HepG2 (cell line): ENCODE measurements around the gene NTSR2. TPM values are rescaled to one million over a fixed set of nuclear protein-coding genes. Genes with fewer than 3 reads are reported as not detected.

ENCODE experiments used
- CSRNP1 ChIP-seq: sonication (generic); formaldehyde crosslinking; IDR thresholded peaks from 2 replicates; pipeline ENCODE4 v1.8.1; 2023; ENCODE audit warnings: mild to moderate bottlenecking, missing genetic modification reagents
- ETV5 ChIP-seq: IDR thresholded peaks from 2 replicates; pipeline ENCODE4 v1.6.1; 2018; ENCODE audit warnings: missing biosample characterization, missing genetic modification reagents, inconsistent platforms, borderline replicate concordance
- FOXC1 ChIP-seq: sonication (generic); formaldehyde crosslinking; IDR thresholded peaks from 2 replicates; pipeline ENCODE4 v1.8.0; 2022; ENCODE audit warnings: mild to moderate bottlenecking, missing genetic modification reagents, borderline replicate concordance
- IRF2 ChIP-seq: IDR thresholded peaks from 2 replicates; pipeline ENCODE4 v1.6.1; 2018; ENCODE audit warnings: missing genetic modification reagents, missing compliant biosample characterization
- KDM5B ChIP-seq: sonication (generic); formaldehyde crosslinking; IDR thresholded peaks from 2 replicates; pipeline ENCODE4 v1.4.0; 2020; ENCODE audit warnings: missing genetic modification reagents, mild to moderate bottlenecking, borderline replicate concordance
- NCOR1 ChIP-seq: fragments of 200-600 bp; sonication (generic); IDR thresholded peaks from 2 replicates; pipeline ENCODE4 v1.7.0; 2017; ENCODE audit warnings: antibody characterized with exemption, low read length, borderline replicate concordance
- RAD21 ChIP-seq: fragments of 450-650 bp; formaldehyde crosslinking; IDR thresholded peaks from 2 replicates; pipeline ENCODE4 v1.5.0; 2020; ENCODE audit warnings: mild to moderate bottlenecking
- SIN3A ChIP-seq: IDR thresholded peaks from 2 replicates; pipeline ENCODE4 v1.6.1; 2011; ENCODE audit warnings: low read depth, mild to moderate bottlenecking, control low read depth, low read length, borderline replicate concordance
- ZBTB42 ChIP-seq: sonication (generic); formaldehyde crosslinking; IDR thresholded peaks from 2 replicates; pipeline ENCODE4 v1.5.0; 2020; ENCODE audit warnings: mild to moderate bottlenecking, missing genetic modification reagents
- ZC3H13 ChIP-seq: sonication (generic); formaldehyde crosslinking; IDR thresholded peaks from 2 replicates; pipeline ENCODE4 v1.8.1; 2023; ENCODE audit warnings: mild to moderate bottlenecking, missing genetic modification reagents, moderate library complexity
- ZGPAT ChIP-seq: IDR thresholded peaks from 2 replicates; pipeline ENCODE4 v1.6.1; 2016; ENCODE audit warnings: mild to moderate bottlenecking
- ZMYM2 ChIP-seq: sonication (generic); formaldehyde crosslinking; IDR thresholded peaks from 2 replicates; pipeline ENCODE4 v1.8.0; 2022; ENCODE audit warnings: mild to moderate bottlenecking, missing genetic modification reagents
- ZMYM3 ChIP-seq: sonication (generic); formaldehyde crosslinking; IDR thresholded peaks from 2 replicates; pipeline ENCODE4 v1.5.1; 2020; ENCODE audit warnings: mild to moderate bottlenecking, missing genetic modification reagents
- ZNF281 ChIP-seq: sonication (generic); formaldehyde crosslinking; IDR thresholded peaks from 2 replicates; pipeline ENCODE4 v1.4.0; 2020; ENCODE audit warnings: missing genetic modification reagents, borderline replicate concordance
- ZNF30 ChIP-seq: sonication (generic); formaldehyde crosslinking; IDR thresholded peaks from 2 replicates; pipeline ENCODE4 v1.5.0; 2020; ENCODE audit warnings: mild to moderate bottlenecking, missing genetic modification reagents
- ZNF414 ChIP-seq: sonication (generic); formaldehyde crosslinking; IDR thresholded peaks from 2 replicates; pipeline ENCODE4 v1.5.0; 2020; ENCODE audit warnings: missing genetic modification reagents
- ZNF569 ChIP-seq: sonication (generic); formaldehyde crosslinking; IDR thresholded peaks from 2 replicates; pipeline ENCODE4 v1.5.0; 2020; ENCODE audit warnings: mild to moderate bottlenecking, missing genetic modification reagents, moderate library complexity, borderline replicate concordance
- ZNF770 ChIP-seq: sonication (generic); formaldehyde crosslinking; IDR thresholded peaks from 2 replicates; pipeline ENCODE4 v1.5.0; 2020; ENCODE audit warnings: mild to moderate bottlenecking, missing genetic modification reagents
- polyA plus RNA-seq, 8 experiments: library from polyadenylated mRNA; depleted of rRNA in 3 of 8; stranded (reverse) in 7 of 8; unstranded in 1 of 8; fragments of >200 nt; fragmentation: Illumina TruSeq in 4 of 8; extraction: Trizol in 4 of 8; gene quantifications; 2 replicates each; pipeline versions ENCODE4 v1.2.1 to v1.2.3, GENCODE V29; 2011 to 2016; ENCODE audit warnings: low read depth in 4 of 8, missing spikeins in 1 of 8, mixed read lengths in 1 of 8; ENCODE audit not compliant: insufficient read depth in 1 of 8
- total RNA-seq, 5 experiments: library from RNA; depleted of rRNA; stranded (reverse); fragments of >200 nt; fragmentation: Illumina TruSeq; extraction: Trizol; gene quantifications; 2 replicates each; pipeline ENCODE4 v1.2.3, GENCODE V29; 2016; ENCODE audit warnings: low read depth in 1 of 5

Gene NTSR2
- total and polyA plus RNA-seq, 2 of the 13 experiments (the other 11 are each of a cell fraction or from before 2014, with no cell fraction given) = not detected

- TF ChIP-seq ZNF281 (CRISPR knock-in tag) (no peak), IRF2 (CRISPR knock-in tag) (peak; percentile 46; the same call in 1 of the 2 replicates), KDM5B (CRISPR knock-in tag) (peak; percentile 81; the same call in 1 of the 2 replicates), ZGPAT (peak; percentile 23; the same call in 1 of the 2 replicates), ZNF30 (CRISPR knock-in tag) (no peak), CSRNP1 (CRISPR knock-in tag) (0 out of 2 replicates have a peak, but pooled peaks have one; percentile 44), ZMYM2 (CRISPR knock-in tag) (peak; percentile 38; the same call in 1 of the 2 replicates), RAD21 (peak; percentile 89), ZNF569 (CRISPR knock-in tag) (0 out of 2 replicates have a peak, but pooled peaks have one; percentile 44), SIN3A (peak; percentile 18; the same call in 1 of the 2 replicates), ZNF414 (CRISPR knock-in tag) (no peak), ETV5 (CRISPR knock-in tag) (peak; percentile 17; the same call in 1 of the 2 replicates), ZC3H13 (CRISPR knock-in tag) (no peak), NCOR1 (no peak), ZBTB42 (peak; percentile 79; the same call in 1 of the 2 replicates), ZNF770 (CRISPR knock-in tag) (peak; percentile 47; the same call in 1 of the 2 replicates), FOXC1 (CRISPR knock-in tag) (0 out of 2 replicates have a peak, but pooled peaks have one; percentile 12), ZMYM3 (peak; percentile 9; the same call in 1 of the 2 replicates)
Observed at GRCh38 chr2:11681722-11682589, 12.0 kb upstream of the NTSR2 start (continued).
